ENCODE measurements around the gene NCOA5. TPM values are rescaled to one million over a fixed set of nuclear protein-coding genes. Genes with fewer than 3 reads are reported as not detected.

Gene NCOA5
- total RNA-seq, 1 donor from 2014 or later = 34.9 TPM

GRCh38 chr20:46049815-46050214, 39.9 kb downstream of the NCOA5 start:
- DNase-seq (ENCODE audit: low spot score) = no peak
- H3K27me3 Mint-ChIP-seq (ENCODE audit: unreplicated experiment) = peaks cover 23% of the 10 kb centered on the region
- TF ChIP-seq CTCF (IDR thresholded peaks at IDR 0.05; ENCODE audit: unreplicated experiment) = no peak
- no peaks in the 10 kb centered on the region for H3K9me3 Mint-ChIP-seq (ENCODE audit: unreplicated experiment)
- peaks cover 3% of the 10 kb centered on the region for H3K36me3 Mint-ChIP-seq (ENCODE audit: low read depth, unreplicated experiment)
- no peaks in the 10 kb centered on the region for H3K4me1 Mint-ChIP-seq (ENCODE audit: unreplicated experiment)
- H3K27ac Mint-ChIP-seq (ENCODE audit: unreplicated experiment) = no peak overlapping the region
- H3K4me3 Mint-ChIP-seq (ENCODE audit: unreplicated experiment) = no peak overlapping the region

- no peak for TF ChIP-seq CTCF (IDR thresholded peaks at IDR 0.05; ENCODE audit: unreplicated experiment)
- Mint-ChIP-seq H3K27me3 (ENCODE audit: unreplicated experiment) (peaks cover 24% of the 10 kb centered on the region), H3K4me1 (ENCODE audit: unreplicated experiment) (no peaks in the 10 kb centered on the region), H3K4me3 (ENCODE audit: unreplicated experiment) (no peak overlapping the region), H3K36me3 (ENCODE audit: low read depth, unreplicated experiment) (peaks cover 3% of the 10 kb centered on the region), H3K9me3 (ENCODE audit: unreplicated experiment) (no peaks in the 10 kb centered on the region), H3K27ac (ENCODE audit: unreplicated experiment) (no peak overlapping the region)
- DNase-seq (ENCODE audit: low spot score) = no peak
Measured at GRCh38 chr20:46049190-46049589, 40.6 kb downstream of the NCOA5 start.

- no peak for TF ChIP-seq CTCF (IDR thresholded peaks at IDR 0.05; ENCODE audit: unreplicated experiment)
- H3K9me3 Mint-ChIP-seq (ENCODE audit: unreplicated experiment) = no peaks in the 10 kb centered on the region
- no peak overlapping the region for H3K27ac Mint-ChIP-seq (ENCODE audit: unreplicated experiment)
- peaks cover 26% of the 10 kb centered on the region for H3K27me3 Mint-ChIP-seq (ENCODE audit: unreplicated experiment)
- DNase-seq (ENCODE audit: low spot score) = no peak
- no peak overlapping the region for H3K4me3 Mint-ChIP-seq (ENCODE audit: unreplicated experiment)
- peaks cover 7% of the 10 kb centered on the region for H3K36me3 Mint-ChIP-seq (ENCODE audit: low read depth, unreplicated experiment)
- H3K4me1 Mint-ChIP-seq (ENCODE audit: unreplicated experiment) = no peaks in the 10 kb centered on the region
Measured at GRCh38 chr20:46047821-46048220, 41.9 kb downstream of the NCOA5 start.

GRCh38 chr20:46046588-46047310, 43.0 kb downstream of the NCOA5 start:
- no peak for DNase-seq (ENCODE audit: low spot score)
- H3K36me3 Mint-ChIP-seq (ENCODE audit: low read depth, unreplicated experiment) = peaks cover 7% of the 10 kb centered on the region
- H3K27me3 Mint-ChIP-seq (ENCODE audit: unreplicated experiment) = peaks cover 25% of the 10 kb centered on the region
- H3K4me1 Mint-ChIP-seq (ENCODE audit: unreplicated experiment) = no peaks in the 10 kb centered on the region
- no peak for TF ChIP-seq CTCF (IDR thresholded peaks at IDR 0.05; ENCODE audit: unreplicated experiment)
- no peak overlapping the region for H3K27ac Mint-ChIP-seq (ENCODE audit: unreplicated experiment)
- no peak overlapping the region for H3K4me3 Mint-ChIP-seq (ENCODE audit: unreplicated experiment)
- H3K9me3 Mint-ChIP-seq (ENCODE audit: unreplicated experiment) = no peaks in the 10 kb centered on the region

- no peak for DNase-seq (ENCODE audit: low spot score)
- no peaks in the 10 kb centered on the region for H3K4me1 Mint-ChIP-seq (ENCODE audit: unreplicated experiment)
- peaks cover 7% of the 10 kb centered on the region for H3K36me3 Mint-ChIP-seq (ENCODE audit: low read depth, unreplicated experiment)
- TF ChIP-seq CTCF (IDR thresholded peaks at IDR 0.05; ENCODE audit: unreplicated experiment) = no peak
- H3K4me3 Mint-ChIP-seq (ENCODE audit: unreplicated experiment) = no peak overlapping the region
- peaks cover 22% of the 10 kb centered on the region for H3K27me3 Mint-ChIP-seq (ENCODE audit: unreplicated experiment)
- no peaks in the 10 kb centered on the region for H3K9me3 Mint-ChIP-seq (ENCODE audit: unreplicated experiment)
- H3K27ac Mint-ChIP-seq (ENCODE audit: unreplicated experiment) = no peak overlapping the region
Measured at GRCh38 chr20:46044896-46045295, 44.9 kb downstream of the NCOA5 start.

Data from endothelial cell (in vitro differentiated cells).